Stimulated activated CD4-positive, alpha-beta T cell treated with anti-CD3 and anti-CD28 coated beads, Interleukin-4, amount 100 ng/mL, for 24 hours (primary cell): ENCODE results near the gene KRT75.
"Not testable (repeated sequence)": the region's sequence is repeated elsewhere in the genome, so short reads cannot be mapped to it uniquely, and the experiment has no call there.

Experiments used
- DNase-seq: peaks from one replicate; pipeline ENCODE4 v3.0.0-alpha.2; 2020

The KRT75 gene

DNA sequence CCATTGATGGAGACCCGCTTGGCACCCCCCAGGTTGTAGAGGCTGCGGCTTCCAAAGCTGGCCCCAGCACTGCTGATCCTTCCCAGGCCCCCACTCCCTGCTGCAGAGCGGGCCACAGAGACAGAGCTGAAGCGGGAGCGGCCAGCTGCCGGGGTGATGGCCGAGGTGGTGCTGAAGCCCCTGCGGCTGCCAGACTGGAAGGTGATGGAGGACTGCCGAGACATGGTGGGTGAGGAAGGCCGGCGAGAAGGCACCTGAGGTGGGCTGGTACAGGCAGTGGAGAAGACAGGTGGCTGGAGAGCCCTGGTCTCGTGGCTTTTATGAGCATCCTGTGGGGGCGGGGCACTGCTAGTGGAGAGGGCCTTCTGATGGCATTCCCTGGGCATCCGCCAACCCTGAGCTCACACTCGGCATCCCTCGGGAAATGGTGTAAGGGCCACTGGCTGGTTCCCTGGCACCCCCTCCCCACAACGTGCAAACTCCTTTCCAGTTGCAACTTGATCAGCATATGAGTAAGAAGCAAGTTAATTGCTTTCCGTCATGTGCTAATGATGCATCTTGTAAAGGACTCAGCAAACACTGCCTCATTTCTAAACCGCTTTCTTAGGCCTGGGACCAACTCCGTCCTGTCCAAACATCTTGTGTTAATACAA, at the start of gene KRT75:
TSS of gene KRT75 (minus strand) at position 291 of the 653 bp plus-strand sequence. CDS start at position 224, 67 bp downstream.
- DNase-seq: no peak

DNA sequence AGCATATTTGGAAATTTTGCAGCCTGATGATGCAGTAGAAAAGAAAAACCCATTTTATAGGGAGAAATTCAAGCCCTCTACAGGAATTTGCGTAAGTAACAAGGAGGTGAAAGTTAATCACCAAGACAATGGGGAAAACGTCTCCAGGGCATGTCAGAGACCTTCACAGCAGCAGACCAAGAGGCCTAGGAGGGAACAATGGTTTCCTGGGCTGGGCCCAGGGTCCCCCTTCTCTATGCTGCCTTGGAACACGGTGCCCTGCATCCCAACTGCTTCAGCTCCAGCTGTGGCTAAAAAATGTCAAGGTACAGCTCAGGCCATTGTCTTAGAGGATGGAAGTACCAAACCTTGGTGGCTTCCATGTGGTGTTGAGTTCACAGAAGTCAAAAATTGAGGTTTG, 45.9 kb upstream of the KRT75 start:
- DNase-seq: no peak

DNA sequence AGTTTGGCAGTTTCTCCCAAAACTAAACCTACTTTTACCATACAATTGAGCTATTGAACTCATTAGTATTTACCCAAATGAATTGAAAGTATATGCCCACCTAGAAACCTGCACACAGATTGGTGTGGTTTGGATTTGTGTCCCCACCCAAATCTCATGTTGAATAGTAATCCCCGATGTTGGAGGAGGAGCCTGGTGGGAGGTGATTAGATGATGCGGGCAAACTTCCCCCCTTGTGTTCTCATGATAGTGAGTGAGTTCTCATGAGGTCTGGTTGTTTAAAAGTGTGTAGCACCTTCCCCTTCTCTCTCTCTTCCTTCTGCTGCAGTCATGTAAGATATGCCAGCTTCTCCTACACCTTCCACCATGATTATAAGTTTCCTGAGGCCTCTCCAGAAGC, 43.5 kb upstream of the KRT75 start:
- DNase-seq: no peak

DNA sequence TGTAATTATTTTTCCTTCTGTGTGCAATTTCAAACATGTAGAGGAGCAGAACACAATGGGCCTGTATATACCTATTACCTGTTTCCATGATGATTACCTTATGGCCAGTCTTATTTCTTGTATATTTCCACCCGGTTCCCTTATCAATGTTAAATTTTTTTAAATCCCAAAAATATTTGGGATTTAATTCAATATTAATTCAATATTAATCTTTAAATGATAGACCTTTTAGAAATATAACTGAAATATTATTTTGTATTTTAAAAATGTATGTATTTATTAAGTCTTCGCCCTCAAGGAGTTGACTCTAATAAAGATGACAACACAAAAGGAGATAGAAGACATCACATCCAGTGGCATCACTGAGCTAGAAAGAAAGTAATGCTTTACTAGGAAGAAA, 40.0 kb upstream of the KRT75 start:
- DNase-seq: no peak

DNA sequence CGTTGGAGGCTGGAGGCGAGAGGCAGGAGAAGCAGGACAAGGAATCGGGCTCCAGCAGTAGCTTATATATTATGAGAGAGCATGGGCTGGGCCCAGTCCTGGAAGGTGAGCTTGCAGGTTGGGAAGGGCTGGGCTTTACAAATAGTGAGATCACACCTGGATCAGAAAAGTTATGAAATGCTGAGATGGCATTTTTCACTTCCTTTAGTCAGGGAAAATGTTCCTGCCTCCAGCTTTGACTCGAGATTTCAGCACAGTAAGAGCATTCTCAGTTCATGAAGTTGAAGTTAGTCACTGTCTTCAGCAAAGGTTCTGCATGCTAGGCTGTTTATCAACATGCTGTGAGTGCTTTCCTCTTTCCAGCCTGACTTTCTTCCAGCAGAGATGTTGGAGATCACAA, 39.6 kb upstream of the KRT75 start, which contains the start of gene KRT6C:
TSS of gene KRT6C (minus strand) at position 38 of the 400 bp plus-strand sequence. CDS start 68 bp downstream, outside the sequence.
- DNase-seq: no peak

DNA sequence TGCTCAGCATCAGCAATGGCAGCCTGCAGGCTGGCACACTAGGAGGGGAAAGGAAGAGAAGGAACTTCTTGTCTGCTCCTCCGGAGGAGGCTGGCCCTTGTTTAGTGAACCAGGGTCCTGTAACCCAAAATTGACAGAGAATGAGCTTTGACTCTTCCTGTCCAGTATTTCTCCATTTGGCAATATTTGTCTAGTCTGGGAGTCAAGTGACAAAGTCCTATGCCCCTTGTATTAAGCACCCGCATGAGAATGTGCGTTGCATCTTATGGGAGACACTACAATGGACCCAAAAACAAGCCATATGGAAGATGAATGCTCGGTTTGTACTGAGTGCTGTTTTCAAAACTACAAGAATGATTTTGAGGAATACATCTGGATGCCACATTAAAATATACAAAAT, 35.7 kb upstream of the KRT75 start:
- no peak for DNase-seq

DNA sequence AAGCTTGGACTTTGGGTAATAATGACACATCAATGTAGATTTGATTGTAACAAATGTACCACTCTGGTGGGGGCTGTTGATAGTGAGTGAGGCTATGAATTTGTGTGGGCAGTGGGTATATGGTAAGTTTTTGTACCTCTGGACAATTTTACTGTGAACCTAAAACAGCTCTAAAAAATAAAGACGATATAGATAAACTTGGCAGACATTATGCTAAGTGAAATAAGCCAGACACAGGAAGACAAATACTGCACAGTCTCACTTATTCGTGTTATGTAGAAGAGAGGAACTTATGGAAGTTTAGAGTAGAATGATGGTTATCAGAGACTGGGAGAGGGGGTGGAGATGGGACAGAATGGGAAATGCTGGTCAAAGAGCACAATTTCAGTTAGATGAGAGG, 30.7 kb upstream of the KRT75 start:
- no peak for DNase-seq

DNA sequence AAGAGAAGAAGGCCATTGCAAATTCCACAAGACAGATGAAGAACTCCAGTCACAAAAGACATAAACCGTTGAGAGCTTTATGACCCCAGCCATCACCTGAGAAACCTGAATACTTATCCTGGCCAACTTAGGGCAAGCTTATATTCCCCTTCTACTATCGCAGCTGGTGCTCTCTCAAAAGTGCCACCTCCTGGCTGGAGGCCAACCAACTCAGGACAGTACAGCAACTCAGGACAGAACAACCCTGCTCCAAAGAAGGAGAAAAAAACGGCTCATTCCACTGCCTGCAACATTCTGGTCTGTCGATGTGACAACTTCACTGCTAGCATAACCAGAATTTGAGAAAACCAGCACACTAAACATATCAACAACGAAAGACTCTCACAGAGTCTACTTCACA, 27.5 kb upstream of the KRT75 start:
- DNase-seq: no peak

DNA sequence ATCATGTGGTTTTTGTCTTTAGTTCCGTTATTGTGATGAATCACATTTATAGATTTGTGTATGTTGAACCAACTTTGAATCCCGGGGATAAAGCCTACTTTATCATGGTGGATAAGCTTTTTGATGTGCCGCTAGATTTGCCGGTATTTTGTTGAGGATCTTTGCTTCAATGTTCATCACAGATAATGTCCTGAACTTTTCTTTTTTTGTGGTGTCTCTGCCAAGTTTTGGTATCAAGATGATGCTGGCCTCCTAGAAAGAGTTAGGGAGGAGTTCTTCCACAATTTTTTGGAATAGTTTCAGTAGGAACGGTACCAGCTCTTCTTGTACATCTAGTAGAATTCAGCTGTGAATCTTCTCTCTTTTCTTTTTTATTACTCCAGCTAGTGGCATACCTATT, 24.7 kb upstream of the KRT75 start:
- DNase-seq: no peak

DNA sequence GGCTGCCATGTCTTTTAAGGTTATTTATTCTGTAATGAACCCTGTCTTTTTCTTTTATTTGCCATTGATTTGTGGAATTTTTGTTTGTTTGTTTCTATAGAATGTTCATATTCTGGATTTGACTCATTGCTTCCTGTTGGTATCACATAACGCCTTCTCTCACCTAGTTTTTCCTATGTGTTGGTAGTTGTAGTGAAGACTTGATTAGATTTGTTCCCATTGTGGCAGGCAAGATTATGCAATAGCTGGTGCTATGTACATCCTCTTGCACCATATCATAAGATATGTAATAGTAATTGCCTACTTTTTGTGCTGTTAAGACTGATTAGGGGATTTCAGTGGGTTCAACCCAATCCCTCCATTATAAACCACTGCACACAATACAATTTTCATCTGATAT, 21.6 kb upstream of the KRT75 start:
- no peak for DNase-seq

DNA sequence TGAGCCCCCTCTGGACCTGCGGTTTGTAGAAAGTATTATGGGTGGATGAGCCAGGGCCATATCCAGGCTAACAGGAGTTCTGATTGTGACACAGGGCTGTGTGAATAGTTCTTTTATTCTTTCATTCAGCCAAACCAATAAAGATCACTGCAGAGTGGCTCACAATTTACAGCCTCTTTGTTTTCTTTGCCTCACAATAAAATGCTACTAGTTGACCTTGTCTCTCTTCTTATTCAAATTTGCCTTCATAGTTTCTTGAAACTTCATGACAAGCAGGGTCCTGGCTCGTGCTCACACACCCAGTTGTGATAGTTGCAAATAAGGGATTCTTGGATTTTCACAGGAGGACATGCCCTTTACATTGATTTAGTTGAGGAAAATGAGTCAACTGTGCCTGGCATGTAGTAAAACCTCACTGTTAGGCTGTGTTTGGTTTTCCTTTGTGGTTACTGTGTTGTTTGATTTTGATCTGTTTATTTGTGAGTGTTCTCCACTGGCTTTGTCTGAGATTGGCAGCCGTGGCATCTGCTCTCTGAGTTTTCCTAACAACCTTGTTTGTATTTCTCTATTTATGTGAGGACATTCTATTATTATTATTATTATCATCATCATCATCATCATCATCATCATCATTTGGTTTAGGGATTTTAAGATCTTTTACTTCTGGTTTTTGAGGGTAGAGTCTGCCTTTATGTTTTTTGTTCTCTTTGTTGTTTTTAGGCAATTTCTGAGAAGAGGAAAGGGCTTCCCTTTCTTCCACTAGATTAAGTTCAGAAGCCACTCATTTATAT, 20.4 kb upstream of the KRT75 start:
- DNase-seq: no peak

DNA sequence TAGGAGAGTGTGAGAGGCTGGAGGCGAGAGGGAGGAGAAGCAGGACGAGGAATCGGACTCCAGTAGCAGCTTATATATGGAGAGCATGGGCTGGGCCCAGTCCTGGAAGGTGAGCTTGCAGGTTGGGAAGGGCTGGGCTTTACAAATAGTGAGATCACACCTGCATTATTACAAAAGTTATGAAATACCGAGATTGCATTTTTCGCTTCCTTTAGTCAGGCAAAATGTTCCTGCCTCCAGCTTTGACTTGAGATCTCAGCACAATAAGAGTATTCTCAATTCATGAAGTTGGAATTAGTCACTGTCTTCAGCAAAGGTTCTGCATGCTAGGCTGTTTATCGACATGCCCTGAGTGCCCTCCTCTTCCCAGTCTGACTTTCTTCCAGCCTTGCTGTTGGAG, 17.9 kb upstream of the KRT75 start, which contains the start of gene KRT6B:
TSS of gene KRT6B (minus strand) at position 46 of the 400 bp plus-strand sequence. CDS start 68 bp downstream, outside the sequence.
- no peak for DNase-seq

DNA sequence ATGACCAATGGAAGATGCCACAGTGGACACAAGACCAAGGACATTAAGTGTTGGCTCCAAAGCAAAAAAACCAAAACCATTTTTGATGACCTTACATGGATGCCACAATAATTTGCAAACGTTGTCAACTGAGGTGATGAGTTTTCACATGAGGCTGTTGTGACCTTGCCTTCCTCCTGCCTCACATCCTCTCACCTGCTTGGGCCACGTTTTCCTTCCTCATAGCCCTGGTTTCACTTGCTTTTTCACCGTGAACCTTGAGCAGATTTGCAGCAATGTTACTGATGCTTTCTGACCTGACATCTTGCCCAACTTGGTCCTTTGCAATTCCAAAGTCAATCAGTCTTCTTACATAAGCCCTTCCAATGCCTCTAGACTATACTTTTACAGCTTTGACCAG, 14.1 kb upstream of the KRT75 start:
- DNase-seq: no peak

DNA sequence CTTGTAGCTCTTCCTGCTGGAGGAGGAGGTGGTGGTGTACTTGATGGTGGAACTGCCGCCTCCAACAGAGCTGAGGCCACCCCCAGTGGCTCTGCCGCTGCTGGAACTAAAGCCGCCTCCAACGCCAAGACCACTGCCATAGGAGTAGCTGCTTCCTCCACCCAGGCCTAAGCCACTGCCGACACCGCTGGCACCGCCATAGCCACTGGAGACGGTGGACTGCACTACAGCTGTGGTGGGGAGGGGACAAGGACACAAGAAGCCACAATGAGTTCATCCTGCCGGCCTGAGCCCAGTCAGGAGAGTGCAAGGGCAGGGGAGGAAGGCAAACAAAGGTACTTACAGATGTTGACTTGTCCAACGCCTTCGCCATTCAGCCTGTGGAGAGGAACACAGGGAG, 13.0 kb upstream of the KRT75 start:
- DNase-seq: not testable (repeated sequence)

DNA sequence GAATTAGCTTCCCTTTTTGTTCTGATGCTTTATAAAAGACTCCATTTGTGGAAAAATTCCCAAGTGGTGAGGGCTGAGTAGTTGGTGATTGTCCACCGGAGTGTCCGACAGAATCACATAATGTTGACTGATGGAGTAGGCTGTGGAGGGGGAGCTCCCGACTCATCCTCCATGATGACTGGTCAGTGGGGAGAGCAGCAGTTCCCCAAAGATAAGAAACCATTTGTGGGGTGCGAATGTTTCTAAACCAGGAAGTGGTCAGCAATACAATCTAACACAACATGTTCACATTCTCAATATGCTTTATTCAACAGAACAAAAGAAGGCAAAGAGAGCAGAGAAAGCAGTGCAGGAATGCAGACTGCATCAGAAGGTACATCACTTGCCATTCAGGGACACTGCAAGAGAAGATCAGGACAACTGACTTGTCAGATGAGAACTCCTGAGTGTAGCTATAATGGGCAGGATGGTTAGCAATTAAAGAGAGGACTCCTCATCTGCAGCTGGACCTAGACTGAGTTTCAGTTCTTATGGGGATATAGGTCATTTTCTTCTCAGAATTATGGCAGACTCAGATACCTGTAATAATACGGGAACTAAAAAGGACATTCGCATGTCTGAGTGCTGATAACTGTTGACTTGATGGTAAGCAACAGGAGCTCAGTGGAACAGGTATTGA, 12.3 kb upstream of the KRT75 start:
- no peak for DNase-seq

DNA sequence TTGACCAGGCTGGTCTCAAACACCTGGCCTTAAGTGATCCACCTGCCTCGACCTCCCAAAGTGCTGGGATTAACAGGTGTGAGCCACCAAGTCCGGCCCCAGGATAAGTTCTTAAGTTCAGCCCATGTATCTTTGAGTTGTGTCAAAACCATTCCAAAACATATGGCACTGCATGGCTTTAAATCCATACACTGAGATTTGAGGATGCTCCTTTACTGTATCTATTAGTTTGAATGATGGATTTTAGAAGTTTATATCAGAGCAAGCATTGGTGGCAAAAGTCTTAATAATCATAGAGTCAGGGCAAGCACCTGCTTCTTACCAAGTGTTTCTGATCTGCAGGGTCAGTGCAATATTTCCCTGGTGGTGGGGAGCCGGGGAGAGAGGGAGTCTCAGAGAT, 11.7 kb upstream of the KRT75 start:
- DNase-seq: no peak

DNA sequence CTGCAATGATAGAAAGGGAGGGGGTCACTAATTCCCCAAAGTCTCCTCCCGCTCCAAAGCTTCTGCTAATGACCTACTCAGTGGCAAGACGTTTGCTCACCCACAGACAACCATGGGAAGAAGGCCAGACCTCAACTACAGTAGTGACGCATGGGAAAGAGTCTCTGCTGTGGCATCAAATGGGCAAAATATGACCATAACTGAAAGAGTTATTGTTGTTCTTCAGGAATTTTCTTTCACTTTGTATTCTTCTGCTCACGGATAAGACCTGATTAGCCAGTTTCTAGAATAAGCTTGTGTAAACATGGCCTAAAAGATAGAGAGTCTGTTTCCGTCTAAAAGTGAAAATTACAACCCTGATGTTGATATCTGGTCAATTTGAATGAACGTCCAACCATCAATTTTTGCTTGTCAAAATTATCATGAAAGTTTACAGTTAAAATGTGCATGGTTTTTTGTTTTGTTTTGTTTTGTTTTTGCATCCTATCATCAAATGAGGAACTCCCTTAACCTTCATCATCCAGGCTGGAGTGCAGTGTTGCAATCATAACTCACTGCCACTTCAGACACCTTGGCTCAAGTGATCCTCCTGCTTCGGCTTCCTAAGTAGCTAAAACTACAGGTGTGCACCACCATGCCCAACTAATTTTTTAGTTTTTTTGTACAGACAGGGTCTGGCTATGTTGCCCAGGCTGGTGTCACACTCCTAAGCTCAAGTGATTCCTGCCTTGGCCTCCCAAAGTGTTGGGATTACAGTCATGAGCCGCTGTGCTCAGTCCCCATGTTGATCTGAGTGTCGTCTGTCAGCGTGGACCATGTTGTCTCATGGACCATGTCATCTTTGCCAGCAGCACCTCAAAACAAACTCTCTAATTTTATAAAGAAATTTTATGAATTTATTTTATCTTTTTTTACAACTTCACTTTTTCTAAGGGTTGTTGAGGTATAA, 10.8 kb upstream of the KRT75 start:
- no peak for DNase-seq

DNA sequence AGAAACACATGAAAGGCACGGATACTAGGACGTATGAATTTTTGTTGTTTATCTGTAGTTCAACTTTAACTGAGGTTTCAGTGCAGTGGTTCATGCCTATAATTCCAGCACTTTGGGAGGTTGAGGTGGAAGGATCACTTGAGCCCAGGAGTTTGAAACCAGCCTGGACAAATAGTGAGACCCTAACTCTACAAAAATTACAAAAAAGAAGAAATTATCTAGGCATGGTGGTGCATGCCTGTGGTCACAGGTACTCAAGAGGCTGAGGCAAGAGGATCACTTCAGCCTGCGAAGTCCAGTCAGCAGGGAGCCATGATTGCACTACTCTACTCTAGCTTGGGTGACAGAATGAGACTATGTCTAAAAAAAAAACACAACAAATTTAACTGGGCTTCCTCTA, 9.8 kb upstream of the KRT75 start:
- DNase-seq: no peak

DNA sequence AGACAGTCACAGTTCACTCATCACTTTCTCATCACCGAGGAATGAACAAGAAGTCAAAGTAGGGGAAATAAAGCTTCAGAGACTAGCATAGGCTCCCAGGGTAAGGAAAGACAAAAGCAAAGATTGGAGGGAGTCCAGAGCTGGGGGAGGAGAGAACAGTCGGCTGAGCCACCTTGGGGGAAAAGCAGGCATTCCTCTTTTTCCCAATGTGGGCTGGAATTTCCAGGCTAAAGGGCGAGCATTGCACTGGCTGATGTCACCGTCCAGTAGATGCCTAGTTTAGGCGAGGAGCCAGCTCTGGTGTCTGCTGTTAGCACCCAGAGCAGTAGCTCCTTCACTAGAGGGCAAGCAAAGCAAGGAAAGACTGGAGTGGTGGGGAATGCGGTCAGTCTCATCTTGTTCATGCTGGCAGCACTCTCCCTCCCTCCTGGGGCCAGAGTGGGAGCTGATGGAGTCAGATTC, 8.5 kb upstream of the KRT75 start:
- no peak for DNase-seq

DNA sequence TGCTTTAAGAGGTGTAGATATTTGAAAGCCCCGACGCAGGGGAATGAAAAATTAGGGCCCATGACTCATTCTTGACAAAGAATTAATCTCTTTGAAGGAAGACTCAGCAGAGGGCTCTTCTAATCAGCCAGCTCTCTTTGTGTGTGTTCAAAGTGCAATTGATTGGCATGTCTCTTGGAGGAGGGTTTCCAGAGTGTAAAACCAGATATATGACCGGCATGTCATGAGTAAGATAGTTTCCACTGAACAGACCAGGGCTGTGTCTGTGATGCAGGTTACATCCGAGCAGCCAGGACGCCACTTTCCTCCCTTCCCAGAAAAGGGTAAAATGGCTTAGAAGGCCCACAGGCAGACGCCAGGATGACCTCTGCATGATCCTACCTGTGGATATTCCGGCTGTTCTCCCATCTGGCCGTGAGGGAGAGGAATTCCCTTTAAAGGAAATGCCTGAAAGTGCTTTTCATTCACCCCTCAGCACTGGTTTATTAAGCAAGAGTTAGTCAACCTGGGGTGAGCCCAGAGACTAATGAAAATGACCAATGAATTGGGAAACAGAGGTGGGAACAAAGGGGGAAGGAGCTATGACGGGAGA, 7.2 kb upstream of the KRT75 start:
- DNase-seq: no peak

DNA sequence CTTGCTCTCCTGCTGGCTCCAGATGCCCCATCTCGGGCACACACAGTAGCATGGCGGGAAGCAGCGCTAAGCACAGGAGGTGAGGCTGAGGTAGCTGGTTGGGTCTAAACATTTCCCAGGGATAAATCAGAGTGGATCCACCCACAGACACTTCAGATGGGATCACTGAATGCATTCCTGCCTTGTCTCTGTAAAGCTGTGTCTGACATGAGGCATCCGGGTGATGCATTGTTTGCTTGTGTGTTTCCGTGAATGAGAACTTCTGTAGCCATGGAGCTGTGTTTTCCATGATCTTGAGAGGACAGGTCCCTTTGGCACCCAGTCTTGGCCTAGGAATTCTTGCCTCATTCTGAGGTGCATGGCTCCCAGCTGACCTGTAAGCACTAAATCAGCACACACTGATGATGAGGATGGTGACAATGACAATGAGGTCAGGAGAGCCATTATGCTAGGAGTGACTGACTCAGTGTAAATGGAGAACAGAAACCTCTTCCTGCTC, 6.7 kb upstream of the KRT75 start:
- no peak for DNase-seq

DNA sequence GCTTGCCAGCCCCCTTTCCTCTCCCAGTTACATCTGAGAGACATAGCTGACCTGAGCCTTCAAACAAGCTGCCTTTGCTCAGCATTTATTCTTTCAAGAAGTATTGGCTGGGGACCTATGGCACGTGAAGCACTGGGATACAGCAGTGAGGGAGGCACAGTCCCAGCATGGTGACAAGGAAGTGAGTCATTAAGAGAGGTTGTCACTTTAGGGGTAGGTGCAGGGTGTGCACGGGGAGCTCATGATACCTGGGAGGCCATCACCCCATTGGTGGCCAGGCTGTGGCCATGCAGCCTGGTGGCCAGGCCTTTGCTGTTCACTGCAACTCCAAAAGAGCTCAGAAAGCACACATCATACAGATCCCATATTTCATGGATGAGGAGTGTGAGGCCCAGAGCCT, 5.7 kb upstream of the KRT75 start:
- no peak for DNase-seq
